Effector memory CD8-positive, alpha-beta T cell (primary cell): ENCODE data around the gene PTPRR.

Experiments
- ATAC-seq: fragments of 150-1000 bp; cut with Tn5 transposase; replicated peaks from 2 replicates; pipeline ENCODE4 v1.10.0; 2021; ENCODE audit warnings: mild to moderate bottlenecking, moderate library complexity
- DNase-seq, 3 experiments: peaks; one replicate each; pipeline ENCODE4 v3.0.0; 2021
- H3K27ac Mint-ChIP-seq, 2 donors: one replicate each; pipeline ENCODE4 v1.8.0; 2022; ENCODE audit warnings: mild to moderate bottlenecking in 2 of 2, mixed read lengths in 2 of 2, moderate library complexity in 2 of 2
- H3K27me3 Mint-ChIP-seq, 2 donors: one replicate each; pipeline ENCODE4 v1.8.0; 2022; ENCODE audit warnings: mixed read lengths in 2 of 2
- H3K36me3 Mint-ChIP-seq: one replicate; pipeline ENCODE4 v1.8.0; 2022; ENCODE audit warnings: mild to moderate bottlenecking, moderate library complexity, mixed read lengths; ENCODE audit not compliant: insufficient read depth
- H3K4me1 Mint-ChIP-seq, 2 donors: one replicate each; pipeline ENCODE4 v1.8.0; 2022; ENCODE audit warnings: low read depth in 2 of 2, mixed read lengths in 2 of 2
- H3K4me3 Mint-ChIP-seq, 2 donors: one replicate each; pipeline ENCODE4 v1.8.0; 2022; ENCODE audit warnings: mild to moderate bottlenecking in 2 of 2, mixed read lengths in 2 of 2, moderate library complexity in 2 of 2
- H3K9me3 Mint-ChIP-seq, 2 donors: one replicate each; pipeline ENCODE4 v1.8.0; 2022; ENCODE audit warnings: mixed read lengths in 2 of 2

The PTPRR gene

GRCh38 chr12:70732287-70732686 is 188.3 kb downstream of the PTPRR start:
- H3K4me3 Mint-ChIP-seq, result no peak overlapping the region
- no peaks in the 10 kb centered on the region for H3K4me1 Mint-ChIP-seq
- H3K36me3 Mint-ChIP-seq, result no peaks in the 10 kb centered on the region
- ATAC-seq (no peak), DNase-seq (no peak)
- H3K9me3 Mint-ChIP-seq, result no peaks in the 10 kb centered on the region
- no peak overlapping the region for H3K27ac Mint-ChIP-seq
- peaks cover 8 to 14% of the 10 kb centered on the region in 2 donors for H3K27me3 Mint-ChIP-seq

DNA sequence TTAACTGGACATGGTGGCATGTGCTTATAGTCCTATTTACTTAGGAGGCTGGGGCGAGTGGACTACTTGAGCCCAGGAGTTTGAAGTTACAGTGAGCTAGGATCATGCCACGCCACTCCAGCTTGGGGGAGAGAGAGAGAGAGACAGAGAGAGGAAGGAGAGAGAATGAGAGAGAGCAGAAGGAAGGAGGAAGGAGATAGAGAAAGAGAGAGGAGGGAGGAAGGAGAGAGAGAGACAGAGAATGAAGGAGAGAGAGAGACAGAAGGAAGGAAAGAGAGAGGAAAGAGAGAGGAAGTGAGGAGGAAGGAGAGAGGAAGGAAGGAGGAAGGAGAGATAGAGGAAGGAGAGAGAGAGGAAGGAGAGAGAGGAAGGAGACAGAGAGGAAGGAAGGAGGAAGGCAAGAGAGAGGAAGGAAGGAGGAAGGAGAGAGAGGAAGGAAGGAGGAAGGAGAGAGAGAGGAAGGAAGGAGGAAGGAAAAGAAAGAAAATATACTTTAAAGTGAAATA is 189.8 kb downstream of the PTPRR start:
- no peak for DNase-seq
- no peak overlapping the region for H3K27ac Mint-ChIP-seq
- peaks cover 8 to 14% of the 10 kb centered on the region in 2 donors for H3K27me3 Mint-ChIP-seq
- no peak for ATAC-seq
- H3K4me3 Mint-ChIP-seq, result no peak overlapping the region
- no peaks in the 10 kb centered on the region for H3K4me1 Mint-ChIP-seq
- no peaks in the 10 kb centered on the region for H3K36me3 Mint-ChIP-seq
- H3K9me3 Mint-ChIP-seq, result no peaks in the 10 kb centered on the region

DNA sequence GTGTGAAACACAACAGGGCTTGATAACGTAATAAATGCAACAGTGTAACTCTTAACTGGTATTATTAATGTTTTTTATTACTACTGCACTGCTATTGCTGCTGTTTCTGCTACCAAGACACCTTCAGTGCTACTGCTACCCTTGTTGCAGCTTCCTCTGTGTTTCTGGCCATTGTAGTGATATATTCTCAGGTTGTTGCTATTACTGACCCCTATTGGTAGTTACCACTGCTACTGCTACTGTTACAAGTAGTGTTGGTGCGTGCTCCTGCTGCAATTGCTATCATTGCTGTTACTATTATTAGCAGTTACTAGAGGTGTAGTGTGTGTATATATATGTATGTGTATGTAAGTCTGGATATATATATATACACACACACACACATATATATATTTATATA is 196.1 kb downstream of the PTPRR start:
- no peak for DNase-seq
- peaks cover 0 to 10% of the 10 kb centered on the region in 2 donors for H3K4me1 Mint-ChIP-seq
- H3K27me3 Mint-ChIP-seq, result peaks cover 0 to 12% of the 10 kb centered on the region in 2 donors
- H3K27ac Mint-ChIP-seq, result no peak overlapping the region
- H3K36me3 Mint-ChIP-seq, result no peaks in the 10 kb centered on the region
- no peak overlapping the region for H3K4me3 Mint-ChIP-seq
- H3K9me3 Mint-ChIP-seq, result no peaks in the 10 kb centered on the region
- no peak for ATAC-seq

- ATAC-seq (no peak), DNase-seq (no peak)
- Mint-ChIP-seq H3K36me3 (no peaks in the 10 kb centered on the region), H3K4me3 (no peak overlapping the region), H3K9me3 (no peaks in the 10 kb centered on the region), H3K27me3 (peaks cover 0 to 20% of the 10 kb centered on the region in 2 donors), H3K27ac (peak overlapping the region in 1 of 2 donors; percentile 79), H3K4me1 (peaks cover 0 to 10% of the 10 kb centered on the region in 2 donors)
These were observed 197.8 kb downstream of the PTPRR start for GRCh38 chr12:70722584-70723343.

GRCh38 chr12:70721656-70722357 is 198.7 kb downstream of the PTPRR start:
- H3K27me3 Mint-ChIP-seq, result peaks cover 0 to 20% of the 10 kb centered on the region in 2 donors
- DNase-seq (no peak), ATAC-seq (no peak)
- no peak overlapping the region for H3K4me3 Mint-ChIP-seq
- H3K27ac Mint-ChIP-seq, result no peak overlapping the region
- no peaks in the 10 kb centered on the region for H3K36me3 Mint-ChIP-seq
- H3K9me3 Mint-ChIP-seq, result no peaks in the 10 kb centered on the region
- H3K4me1 Mint-ChIP-seq, result peaks cover 0 to 10% of the 10 kb centered on the region in 2 donors

- H3K27me3 Mint-ChIP-seq, result peaks cover 0 to 20% of the 10 kb centered on the region in 2 donors
- ATAC-seq, result no peak
- H3K4me1 Mint-ChIP-seq, result peaks cover 0 to 10% of the 10 kb centered on the region in 2 donors
- no peaks in the 10 kb centered on the region for H3K36me3 Mint-ChIP-seq
- H3K4me3 Mint-ChIP-seq, result no peak overlapping the region
- DNase-seq, result no peak
- no peaks in the 10 kb centered on the region for H3K9me3 Mint-ChIP-seq
- no peak overlapping the region for H3K27ac Mint-ChIP-seq
These were observed 199.3 kb downstream of the PTPRR start for GRCh38 chr12:70721216-70721615.

DNA sequence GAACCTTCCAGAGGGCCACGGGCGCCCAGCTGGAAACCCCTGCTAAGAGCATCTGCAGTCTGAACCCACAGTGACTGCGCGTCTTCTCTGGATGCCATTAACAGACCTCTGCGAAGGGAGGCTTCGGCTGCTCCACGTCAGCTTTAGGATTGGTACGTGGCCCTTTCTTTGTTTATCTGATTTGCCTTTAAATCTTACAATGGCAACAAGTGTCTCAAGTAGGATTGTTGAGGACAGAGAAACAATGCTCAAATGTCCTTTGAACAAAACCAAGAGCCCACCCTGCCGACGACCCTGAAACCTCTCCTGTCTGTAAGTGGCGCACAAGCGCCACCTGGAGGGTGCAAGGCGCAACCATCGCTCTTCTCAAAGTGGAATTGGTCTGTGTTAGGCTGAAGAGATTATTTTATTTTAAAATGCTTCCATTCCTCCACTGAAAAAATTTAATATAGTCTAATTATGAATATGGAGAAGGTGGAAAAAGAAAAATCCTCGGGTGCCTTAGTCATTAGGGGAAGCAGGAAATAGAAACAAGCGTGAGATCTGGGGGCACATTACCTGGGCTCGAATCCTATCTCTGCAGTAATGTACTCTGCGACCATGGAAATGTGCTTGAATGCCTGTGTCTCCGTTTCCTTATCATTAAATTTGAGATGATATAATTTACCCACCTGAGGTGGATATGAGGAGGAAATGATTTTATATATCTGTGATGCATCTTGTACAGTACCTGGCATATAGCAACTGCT is 200.7 kb downstream of the PTPRR start:
- H3K9me3 Mint-ChIP-seq, result no peaks in the 10 kb centered on the region
- H3K27me3 Mint-ChIP-seq, result peaks cover 4 to 20% of the 10 kb centered on the region in 2 donors
- ATAC-seq (peak; percentile 39), DNase-seq (peak in 2 of 3 experiments; percentile 1 to 20)
- peak overlapping the region; percentile 54 to 74 for H3K4me3 Mint-ChIP-seq
- no peaks in the 10 kb centered on the region for H3K36me3 Mint-ChIP-seq
- no peak overlapping the region for H3K27ac Mint-ChIP-seq
- H3K4me1 Mint-ChIP-seq, result peaks cover 0 to 10% of the 10 kb centered on the region in 2 donors

- Mint-ChIP-seq H3K27me3 (peaks cover 6 to 20% of the 10 kb centered on the region in 2 donors), H3K27ac (no peak overlapping the region), H3K4me3 (no peak overlapping the region), H3K4me1 (peaks cover 0 to 10% of the 10 kb centered on the region in 2 donors), H3K9me3 (no peaks in the 10 kb centered on the region), H3K36me3 (no peaks in the 10 kb centered on the region)
- no peak for ATAC-seq
- no peak for DNase-seq
These were observed 201.5 kb downstream of the PTPRR start for GRCh38 chr12:70719071-70719470.

GRCh38 chr12:70711831-70712230 is 208.7 kb downstream of the PTPRR start:
- Mint-ChIP-seq H3K27ac (no peak overlapping the region), H3K36me3 (no peaks in the 10 kb centered on the region)
- DNase-seq, result no peak

GRCh38 chr12:70709022-70709421 is 211.5 kb downstream of the PTPRR start:
- no peaks in the 10 kb centered on the region for H3K36me3 Mint-ChIP-seq
- no peaks in the 10 kb centered on the region for H3K4me1 Mint-ChIP-seq
- H3K27ac Mint-ChIP-seq, result no peak overlapping the region
- no peak overlapping the region for H3K4me3 Mint-ChIP-seq
- H3K9me3 Mint-ChIP-seq, result peaks cover 0 to 5% of the 10 kb centered on the region in 2 donors
- DNase-seq, result no peak
- H3K27me3 Mint-ChIP-seq, result peaks cover 8 to 9% of the 10 kb centered on the region in 2 donors
- ATAC-seq, result no peak

More at GRCh38 chr12:70711831-70712230, 208.7 kb downstream of the PTPRR start:
- Mint-ChIP-seq H3K4me3 (no peak overlapping the region), H3K4me1 (no peaks in the 10 kb centered on the region), H3K9me3 (peaks cover 0 to 5% of the 10 kb centered on the region in 2 donors), H3K27me3 (peaks cover 6 to 9% of the 10 kb centered on the region in 2 donors)
- no peak for ATAC-seq

- H3K4me1 Mint-ChIP-seq, result no peaks in the 10 kb centered on the region
- ATAC-seq (no peak), DNase-seq (no peak)
- H3K27ac Mint-ChIP-seq, result no peak overlapping the region
- H3K4me3 Mint-ChIP-seq, result no peak overlapping the region
- H3K36me3 Mint-ChIP-seq, result no peaks in the 10 kb centered on the region
- H3K9me3 Mint-ChIP-seq, result peaks cover 0 to 5% of the 10 kb centered on the region in 2 donors
- peaks cover 14 to 16% of the 10 kb centered on the region in 2 donors for H3K27me3 Mint-ChIP-seq
These were observed 213.9 kb downstream of the PTPRR start for GRCh38 chr12:70706611-70707010.

GRCh38 chr12:70698345-70698744 is 222.2 kb downstream of the PTPRR start:
- H3K9me3 Mint-ChIP-seq, result no peaks in the 10 kb centered on the region
- peaks cover 7% of the 10 kb centered on the region in 2 donors for H3K27me3 Mint-ChIP-seq
- no peak overlapping the region for H3K4me3 Mint-ChIP-seq
- H3K36me3 Mint-ChIP-seq, result no peaks in the 10 kb centered on the region
- DNase-seq, result no peak
- H3K27ac Mint-ChIP-seq, result no peak overlapping the region
- H3K4me1 Mint-ChIP-seq, result no peaks in the 10 kb centered on the region
- ATAC-seq, result no peak

- H3K4me1 Mint-ChIP-seq, result no peaks in the 10 kb centered on the region
- H3K36me3 Mint-ChIP-seq, result no peaks in the 10 kb centered on the region
- no peak overlapping the region for H3K27ac Mint-ChIP-seq
- DNase-seq (no peak), ATAC-seq (no peak)
- peaks cover 0 to 1% of the 10 kb centered on the region in 2 donors for H3K27me3 Mint-ChIP-seq
- no peak overlapping the region for H3K4me3 Mint-ChIP-seq
- H3K9me3 Mint-ChIP-seq, result no peaks in the 10 kb centered on the region
These were observed 225.0 kb downstream of the PTPRR start for GRCh38 chr12:70695361-70696023.
